Endodermal cell (in vitro differentiated cells): ENCODE measurements around the gene ZNF319. TPM values are rescaled to one million over a fixed set of nuclear protein-coding genes. Genes with fewer than 3 reads are reported as not detected.
A peak's percentile ranks its signal among the peaks of the same experiment; 100 is the strongest.

ENCODE experiments used
- DNase-seq: peaks from one replicate; pipeline ENCODE4 v3.0.0-alpha.2; 2017
- H3K27ac ChIP-seq: 2 replicates; pipeline ENCODE4 v1.5.1; 2013; ENCODE audit warnings: mild to moderate bottlenecking, low read depth, low read length, moderate library complexity
- H3K27me3 ChIP-seq: 2 replicates; pipeline ENCODE4 v1.6.1; 2013; ENCODE audit warnings: mild to moderate bottlenecking, low read length, moderate library complexity; ENCODE audit not compliant: insufficient read depth, control insufficient read depth, poor library complexity, severe bottlenecking
- H3K36me3 ChIP-seq: 2 replicates; pipeline ENCODE4 v1.7.0; 2013; ENCODE audit warnings: mild to moderate bottlenecking, low read length, moderate library complexity; ENCODE audit not compliant: control insufficient read depth, insufficient read depth
- H3K4me1 ChIP-seq: one replicate; pipeline ENCODE4 v1.7.0; 2013; ENCODE audit warnings: low read length; ENCODE audit not compliant: control insufficient read depth, insufficient read depth
- H3K4me3 ChIP-seq: 2 replicates; pipeline ENCODE4 v1.5.1; 2013; ENCODE audit warnings: mild to moderate bottlenecking, low read length, moderate library complexity
- H3K9ac ChIP-seq: 2 replicates; pipeline ENCODE4 v1.6.1; 2013; ENCODE audit warnings: mild to moderate bottlenecking, low read length, moderate library complexity; ENCODE audit not compliant: poor library complexity, severe bottlenecking; ENCODE audit errors: extremely low read depth
- H3K9me3 ChIP-seq: 2 replicates; pipeline ENCODE4 v1.6.1; 2013; ENCODE audit warnings: mild to moderate bottlenecking, low read length, moderate library complexity; ENCODE audit not compliant: control insufficient read depth
- H3K27ac Mint-ChIP-seq: 2 replicates; pipeline ENCODE4 v1.8.0; 2020; ENCODE audit warnings: mixed read lengths
- H3K27me3 Mint-ChIP-seq: 2 replicates; pipeline ENCODE4 v1.8.0; 2021; ENCODE audit warnings: mild to moderate bottlenecking, mixed read lengths; ENCODE audit not compliant: insufficient read depth
- H3K36me3 Mint-ChIP-seq: 2 replicates; pipeline ENCODE4 v1.8.0; 2020; ENCODE audit warnings: low read depth, mixed read lengths
- H3K4me1 Mint-ChIP-seq: 2 replicates; pipeline ENCODE4 v1.8.0; 2020; ENCODE audit warnings: mixed read lengths
- H3K4me3 Mint-ChIP-seq: 2 replicates; pipeline ENCODE4 v1.8.0; 2020; ENCODE audit warnings: mild to moderate bottlenecking, moderate library complexity, mixed read lengths
- H3K9me3 Mint-ChIP-seq: 2 replicates; pipeline ENCODE4 v1.8.0; 2020; ENCODE audit warnings: mild to moderate bottlenecking, mixed read lengths
- CTCF ChIP-seq: fragments of 200-600 bp; sonication (generic); conservative IDR thresholded peaks from 2 replicates; pipeline ENCODE4 v1.5.0; 2021; ENCODE audit warnings: antibody characterized with exemption, mild to moderate bottlenecking
- WGBS, 2 experiments: methylation state at CpG; one replicate each; pipeline versions ENCODE4 v1.1.5 to v1.1.7; 2013; ENCODE audit warnings: missing lambda C conversion rate in 2 of 2, mixed read lengths in 1 of 2; ENCODE audit not compliant: insufficient coverage in 1 of 2, insufficient read length in 1 of 2; 5-methylcytosine and 5-hydroxymethylcytosine counted together
- total RNA-seq, 2 donors: library from RNA; stranded (reverse); fragmentation: NEBNext Ultra II Directional in 1 of 2; extraction: Animal tissue kit (Norgen Biotek cat#: 25700) in 1 of 2; gene quantifications; 2 replicates in 1 of 2; 3 replicates in 1 of 2; pipeline ENCODE4 v1.2.1, GENCODE V29; 2021

Gene ZNF319
- total RNA-seq, 2 donors from 2014 or later = 9.8 to 10.8 TPM

DNA sequence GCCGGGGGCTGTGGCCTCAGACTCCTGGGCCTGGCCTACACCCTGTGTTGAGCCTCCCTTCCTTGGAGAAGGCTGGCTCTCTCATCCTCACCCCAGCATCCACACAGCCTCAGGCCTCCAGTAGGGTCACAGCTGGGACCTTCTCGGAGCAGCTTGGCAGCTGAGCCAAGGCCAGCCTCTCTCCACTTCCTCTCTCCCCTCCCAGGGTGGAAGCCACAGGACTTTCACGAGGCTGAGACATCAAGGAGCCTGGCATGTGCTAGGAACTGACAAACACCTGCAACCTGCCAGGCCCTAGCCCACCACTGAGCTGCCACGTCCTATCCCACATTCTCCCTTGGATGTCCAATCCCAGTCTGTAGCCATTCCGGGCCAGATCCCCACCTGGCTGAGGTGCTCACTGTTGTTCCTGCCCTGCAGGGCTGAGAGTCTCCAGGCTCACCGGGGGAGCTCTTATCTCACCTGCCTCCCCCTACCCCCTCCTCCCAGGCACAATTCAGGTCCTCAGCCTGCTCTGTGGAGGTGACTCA lies 28.1 kb upstream of the ZNF319 start:
- Histone ChIP-seq H3K9me3 (no peaks in the 10 kb centered on the region), H3K4me3 (no peak overlapping the region), H3K27me3 (no peaks in the 10 kb centered on the region), H3K9ac (no peak overlapping the region), H3K4me1 (peaks cover 26% of the 10 kb centered on the region), H3K36me3 (peaks cover 12% of the 10 kb centered on the region), H3K27ac (no peak overlapping the region)
- H3K36me3 Mint-ChIP-seq = peaks cover 9% of the 10 kb centered on the region
- H3K27ac Mint-ChIP-seq = peak overlapping the region; percentile 83
- H3K9me3 Mint-ChIP-seq = no peaks in the 10 kb centered on the region
- peaks cover 51% of the 10 kb centered on the region for H3K4me1 Mint-ChIP-seq
- H3K27me3 Mint-ChIP-seq = no peaks in the 10 kb centered on the region
- no peak for TF ChIP-seq CTCF
- WGBS, 2 experiments = 78 to 88% methylated on average over 1 to 6 of the region's 6 CpGs
- peak overlapping the region; percentile 76 for H3K4me3 Mint-ChIP-seq
- DNase-seq = peak; percentile 79

- peaks cover 52% of the 10 kb centered on the region for H3K4me1 Mint-ChIP-seq
- peaks cover 9% of the 10 kb centered on the region for H3K36me3 Mint-ChIP-seq
- Histone ChIP-seq H3K9me3 (no peaks in the 10 kb centered on the region), H3K9ac (no peak overlapping the region), H3K4me1 (peaks cover 26% of the 10 kb centered on the region), H3K36me3 (peaks cover 12% of the 10 kb centered on the region), H3K27ac (no peak overlapping the region), H3K4me3 (peak overlapping the region; percentile 85), H3K27me3 (no peaks in the 10 kb centered on the region)
- H3K27ac Mint-ChIP-seq = peak overlapping the region; percentile 83
- 77 to 90% methylated on average over 2 to 8 of the region's 8 CpGs for WGBS, 2 experiments
- no peaks in the 10 kb centered on the region for H3K27me3 Mint-ChIP-seq
- peak overlapping the region; percentile 76 for H3K4me3 Mint-ChIP-seq
- TF ChIP-seq CTCF = no peak
- no peaks in the 10 kb centered on the region for H3K9me3 Mint-ChIP-seq
- no peak for DNase-seq
These were observed 27.5 kb upstream of the ZNF319 start for GRCh38 chr16:58027916-58028455.

GRCh38 chr16:58027161-58027915 lies 26.9 kb upstream of the ZNF319 start:
- Histone ChIP-seq H3K27me3 (no peaks in the 10 kb centered on the region), H3K9ac (peak overlapping the region; percentile 63), H3K27ac (no peak overlapping the region), H3K9me3 (no peaks in the 10 kb centered on the region), H3K4me1 (peaks cover 25% of the 10 kb centered on the region), H3K4me3 (peak overlapping the region; percentile 85), H3K36me3 (peaks cover 12% of the 10 kb centered on the region)
- H3K9me3 Mint-ChIP-seq = no peaks in the 10 kb centered on the region
- H3K36me3 Mint-ChIP-seq = peaks cover 9% of the 10 kb centered on the region
- WGBS, 2 experiments = 1% methylated on average over 12 to 42 of the region's 43 CpGs
- peak overlapping the region; percentile 76 for H3K4me3 Mint-ChIP-seq
- DNase-seq = peak; percentile 93
- no peak for TF ChIP-seq CTCF
- H3K27me3 Mint-ChIP-seq = no peaks in the 10 kb centered on the region
- peaks cover 57% of the 10 kb centered on the region for H3K4me1 Mint-ChIP-seq
- peak overlapping the region; percentile 83 for H3K27ac Mint-ChIP-seq
